ENCODE results near the gene ANKRD13B. TPM values are rescaled to one million over a fixed set of nuclear protein-coding genes. Genes with fewer than 3 reads are reported as not detected.
A peak's percentile ranks its signal among the peaks of the same experiment; 100 is the strongest.

The ANKRD13B gene
- total RNA-seq, 1 experiment from 2014 or later, result 45.5 TPM

- POLR2A ChIA-PET, result no interaction called here
- DNase-seq (ENCODE audit: low spot score) (no peak), ATAC-seq (no peak)
- Mint-ChIP-seq H3K27ac (peak overlapping the region; percentile 67; the same call in 1 of the 2 replicates), H3K4me1 (peaks cover 8% of the 10 kb centered on the region), H3K36me3 (peaks cover 34% of the 10 kb centered on the region), H3K9me3 (no peaks in the 10 kb centered on the region), H3K4me3 (no peak overlapping the region), H3K27me3 (ENCODE audit: low read depth) (no peaks in the 10 kb centered on the region)
- CTCF ChIA-PET, result interaction anchor here (0.9 to 7.5 kb wide), 8 partner anchors 14 to 61 kb away, joined by 3 to 72 read pairs (median 4); partner anchors contain the start of gene ANKRD13B
- TF ChIP-seq ARID4B (CRISPR knock-in tag; IDR thresholded peaks at IDR 0.05; ENCODE audit: borderline replicate concordance) (0 out of 2 replicates have a peak, but pooled peaks have one; percentile 22), NFYB (CRISPR knock-in tag; conservative IDR thresholded peaks at IDR 0.05; ENCODE audit: low read depth) (no peak)
Observed at GRCh38 chr17:29577385-29578211, 15.3 kb upstream of the ANKRD13B start.

GRCh38 chr17:29578626-29579485 lies 14.1 kb upstream of the ANKRD13B start:
- no peak for DNase-seq (ENCODE audit: low spot score)
- ChIA-PET POLR2A (no interaction called here), CTCF (interaction anchor here (0.6 to 4.5 kb wide), 5 partner anchors 8 to 39 kb away, joined by 3 to 72 read pairs (median 4); partner anchors contain the start of gene ANKRD13B)
- peaks cover 44% of the 10 kb centered on the region for H3K36me3 Mint-ChIP-seq
- no peaks in the 10 kb centered on the region for H3K27me3 Mint-ChIP-seq (ENCODE audit: low read depth)
- peak overlapping the region; percentile 67; the same call in 1 of the 2 replicates for H3K27ac Mint-ChIP-seq
- H3K4me3 Mint-ChIP-seq, result no peak overlapping the region
- no peak for TF ChIP-seq JAZF1 (CRISPR knock-in tag; IDR thresholded peaks at IDR 0.05)
- TF ChIP-seq CTCF (IDR thresholded peaks at IDR 0.05), result no peak
- no peak for TF ChIP-seq ARID4B (CRISPR knock-in tag; IDR thresholded peaks at IDR 0.05; ENCODE audit: borderline replicate concordance)
- peaks cover 5% of the 10 kb centered on the region for H3K4me1 Mint-ChIP-seq
- H3K9me3 Mint-ChIP-seq, result no peaks in the 10 kb centered on the region
- ATAC-seq, result no peak

All from WTC11 (cell line).